GM21515 (cell line): ENCODE data around the gene CAPN1.

ENCODE experiments used
- ATAC-seq: cut with Tn5 transposase; IDR thresholded peaks from one replicate; pipeline ENCODE4 v1.9.1; 2021; ENCODE audit not compliant: unreplicated experiment

The CAPN1 gene

DNA sequence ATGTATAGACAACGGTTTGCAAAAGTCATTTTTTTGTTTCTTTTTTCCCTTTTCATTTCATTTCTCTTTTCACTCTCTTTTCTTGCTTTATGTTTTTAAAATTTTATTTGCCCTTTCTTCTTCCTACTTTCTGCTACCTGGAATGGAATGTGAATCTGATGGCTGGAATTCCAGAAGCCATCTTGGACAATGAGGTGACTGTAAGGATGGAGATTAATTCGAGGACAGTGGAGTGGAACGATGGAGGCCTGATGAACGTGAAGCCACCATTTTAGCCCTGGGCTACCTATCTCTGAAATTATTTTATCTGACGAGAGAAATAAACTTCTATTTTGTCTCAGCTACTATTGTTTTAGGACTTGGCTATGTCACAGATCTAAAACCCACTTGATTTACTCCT lies 77.3 kb downstream of the CAPN1 start:
- no peak for ATAC-seq

DNA sequence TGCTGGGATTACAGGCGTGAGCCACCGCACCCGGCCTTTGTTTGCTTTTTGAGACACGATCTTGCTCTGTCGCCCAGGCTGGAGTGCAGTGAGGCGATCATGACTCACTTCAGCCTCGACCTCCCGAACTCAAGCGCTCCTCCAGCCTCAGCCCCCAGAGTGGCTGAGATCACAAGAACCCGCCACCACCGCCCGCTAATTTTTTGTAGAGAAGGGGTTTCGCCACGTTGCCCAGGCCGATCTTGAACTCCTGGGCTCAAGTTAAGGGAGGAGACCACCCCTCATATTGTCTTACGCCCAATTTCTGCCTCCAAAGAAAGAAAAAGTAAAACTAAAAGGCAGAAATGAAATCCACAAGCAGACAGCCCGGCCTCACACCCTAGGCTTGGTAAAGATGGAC lies 78.6 kb downstream of the CAPN1 start:
- no peak for ATAC-seq

DNA sequence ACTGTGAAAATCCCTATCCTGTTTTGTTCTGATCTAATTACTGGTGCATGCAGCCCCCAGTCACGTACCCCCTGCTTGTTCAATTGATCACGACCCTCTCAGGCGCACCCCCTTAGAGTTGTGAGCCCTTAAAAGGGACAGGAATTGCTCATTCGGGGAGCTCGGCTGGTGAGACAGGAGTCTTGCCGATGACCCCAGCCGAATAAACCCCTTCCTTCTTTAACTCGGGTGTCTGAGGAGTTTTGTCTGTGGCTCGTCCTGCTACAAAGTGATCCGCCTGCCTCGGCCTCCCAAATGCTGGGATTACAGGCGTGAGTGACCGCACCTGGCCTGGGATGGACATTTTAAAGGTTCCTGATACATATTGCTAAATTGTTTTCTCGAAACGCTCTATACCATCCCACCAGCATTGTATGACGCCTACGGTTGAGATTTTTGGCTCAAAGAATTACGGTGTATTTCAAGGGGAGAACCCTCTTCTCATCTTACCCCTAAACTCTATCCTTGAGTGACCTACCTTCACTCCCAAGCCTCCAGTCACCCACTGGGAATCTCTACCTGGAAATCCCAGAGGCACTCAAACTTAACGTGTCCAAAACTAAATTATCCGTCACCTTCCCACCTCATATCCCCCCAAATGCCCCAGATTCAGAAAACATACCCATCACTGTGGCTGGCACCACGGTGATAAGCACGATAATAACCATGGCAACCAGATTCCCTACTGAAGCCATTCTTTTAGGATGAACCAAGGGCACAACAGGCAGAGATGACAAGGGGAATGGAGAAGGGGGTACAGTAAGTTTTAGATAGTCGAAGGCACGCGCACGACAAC lies 79.2 kb downstream of the CAPN1 start:
- ATAC-seq, result peak; percentile 23
